ENCODE data around the gene GNAZ.

- TF ChIP-seq, protein P1, sequence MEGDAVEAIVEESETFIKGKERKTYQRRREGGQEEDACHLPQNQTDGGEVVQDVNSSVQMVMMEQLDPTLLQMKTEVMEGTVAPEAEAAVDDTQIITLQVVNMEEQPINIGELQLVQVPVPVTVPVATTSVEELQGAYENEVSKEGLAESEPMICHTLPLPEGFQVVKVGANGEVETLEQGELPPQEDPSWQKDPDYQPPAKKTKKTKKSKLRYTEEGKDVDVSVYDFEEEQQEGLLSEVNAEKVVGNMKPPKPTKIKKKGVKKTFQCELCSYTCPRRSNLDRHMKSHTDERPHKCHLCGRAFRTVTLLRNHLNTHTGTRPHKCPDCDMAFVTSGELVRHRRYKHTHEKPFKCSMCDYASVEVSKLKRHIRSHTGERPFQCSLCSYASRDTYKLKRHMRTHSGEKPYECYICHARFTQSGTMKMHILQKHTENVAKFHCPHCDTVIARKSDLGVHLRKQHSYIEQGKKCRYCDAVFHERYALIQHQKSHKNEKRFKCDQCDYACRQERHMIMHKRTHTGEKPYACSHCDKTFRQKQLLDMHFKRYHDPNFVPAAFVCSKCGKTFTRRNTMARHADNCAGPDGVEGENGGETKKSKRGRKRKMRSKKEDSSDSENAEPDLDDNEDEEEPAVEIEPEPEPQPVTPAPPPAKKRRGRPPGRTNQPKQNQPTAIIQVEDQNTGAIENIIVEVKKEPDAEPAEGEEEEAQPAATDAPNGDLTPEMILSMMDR (IDR thresholded peaks at IDR 0.05): no peak
- TF ChIP-seq EZH2 (IDR thresholded peaks at IDR 0.05; ENCODE audit: borderline replicate concordance, insufficient read depth, low read depth, low read length, poor library complexity, severe bottlenecking): no peak
These were observed 10.9 kb upstream of the GNAZ start for GRCh38 chr22:23059284-23059948.

Data from B cell (primary cell).